ENCODE results near the gene MRPL44. TPM values are rescaled to one million over a fixed set of nuclear protein-coding genes. Genes with fewer than 3 reads are reported as not detected.
A peak's percentile ranks its signal among the peaks of the same experiment; 100 is the strongest.

The MRPL44 gene
- total and polyA plus RNA-seq, 8 donors, result 0.87 to 80.8 (median 17.9) TPM

- peak overlapping the region in 1 of 5 donors; percentile 36 for H3K27ac ChIP-seq
- intact Hi-C loops (cut with DNase I; ENCODE audit: low total_unique reads), result no loop called here
- no peak for DNase-seq
Measured at GRCh38 chr2:223952280-223952968, 4.8 kb upstream of the MRPL44 start.

GRCh38 chr2:223954401-223954800, 2.9 kb upstream of the MRPL44 start:
- TF ChIP-seq EP300 (IDR thresholded peaks at IDR 0.05), result no peak
- TF ChIP-seq, protein P1, sequence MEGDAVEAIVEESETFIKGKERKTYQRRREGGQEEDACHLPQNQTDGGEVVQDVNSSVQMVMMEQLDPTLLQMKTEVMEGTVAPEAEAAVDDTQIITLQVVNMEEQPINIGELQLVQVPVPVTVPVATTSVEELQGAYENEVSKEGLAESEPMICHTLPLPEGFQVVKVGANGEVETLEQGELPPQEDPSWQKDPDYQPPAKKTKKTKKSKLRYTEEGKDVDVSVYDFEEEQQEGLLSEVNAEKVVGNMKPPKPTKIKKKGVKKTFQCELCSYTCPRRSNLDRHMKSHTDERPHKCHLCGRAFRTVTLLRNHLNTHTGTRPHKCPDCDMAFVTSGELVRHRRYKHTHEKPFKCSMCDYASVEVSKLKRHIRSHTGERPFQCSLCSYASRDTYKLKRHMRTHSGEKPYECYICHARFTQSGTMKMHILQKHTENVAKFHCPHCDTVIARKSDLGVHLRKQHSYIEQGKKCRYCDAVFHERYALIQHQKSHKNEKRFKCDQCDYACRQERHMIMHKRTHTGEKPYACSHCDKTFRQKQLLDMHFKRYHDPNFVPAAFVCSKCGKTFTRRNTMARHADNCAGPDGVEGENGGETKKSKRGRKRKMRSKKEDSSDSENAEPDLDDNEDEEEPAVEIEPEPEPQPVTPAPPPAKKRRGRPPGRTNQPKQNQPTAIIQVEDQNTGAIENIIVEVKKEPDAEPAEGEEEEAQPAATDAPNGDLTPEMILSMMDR (IDR thresholded peaks at IDR 0.05), result no peak
- TF ChIP-seq POLR2AphosphoS5 (IDR thresholded peaks at IDR 0.05), result no peak
- TF ChIP-seq POLR2A (IDR thresholded peaks at IDR 0.05), result no peak
- no peak for DNase-seq
- H3K27ac ChIP-seq, result no peak overlapping the region
- H3K36me3 ChIP-seq, result no peaks in the 10 kb centered on the region
- peaks cover 14 to 31% (median 20%) of the 10 kb centered on the region in 4 donors for H3K4me1 ChIP-seq
- 79 to 91% (median 87%) methylated on average over 3 of the region's 3 CpGs for WGBS, 5 donors
- no peak overlapping the region for H3K4me3 ChIP-seq
- intact Hi-C loops (cut with DNase I; ENCODE audit: low total_unique reads), result no loop called here
- H3K27me3 ChIP-seq, result no peaks in the 10 kb centered on the region
- H3K9me3 ChIP-seq, result no peaks in the 10 kb centered on the region

More at GRCh38 chr2:223952280-223952968, 4.8 kb upstream of the MRPL44 start:
- Histone ChIP-seq H3K4me1 (peaks cover 0 to 28% (median 11%) of the 10 kb centered on the region in 4 donors), H3K9me3 (no peaks in the 10 kb centered on the region), H3K27me3 (no peaks in the 10 kb centered on the region), H3K4me3 (no peak overlapping the region), H3K36me3 (no peaks in the 10 kb centered on the region)
- TF ChIP-seq EP300 (IDR thresholded peaks at IDR 0.05) (no peak), POLR2A (IDR thresholded peaks at IDR 0.05) (no peak)
- TF ChIP-seq, protein P1 (IDR thresholded peaks at IDR 0.05), result no peak
- 76 to 85% (median 82%) methylated on average over 6 of the region's 6 CpGs for WGBS, 5 donors

DNA sequence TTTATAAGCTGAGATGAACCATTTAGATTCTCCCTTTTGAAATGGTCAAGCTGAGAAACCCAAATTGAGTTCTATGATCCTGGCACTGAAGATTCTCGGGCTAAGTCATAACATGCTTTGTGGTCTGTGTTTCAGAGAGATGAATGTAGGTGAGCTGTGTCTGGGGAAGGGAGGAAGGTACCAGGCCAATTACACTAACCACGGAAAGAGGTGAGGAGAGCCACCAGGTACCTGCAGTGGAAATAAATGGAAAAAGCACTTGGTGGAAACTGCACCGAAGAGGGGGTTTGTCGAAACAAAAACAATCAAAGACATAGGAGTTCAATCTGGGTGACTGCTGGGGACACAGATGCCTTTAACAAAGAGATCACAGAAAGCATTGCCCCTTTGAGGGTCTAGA, 963 bp upstream of the MRPL44 start:
- DNase-seq, result no peak
- TF ChIP-seq POLR2A (IDR thresholded peaks at IDR 0.05) (no peak), EP300 (IDR thresholded peaks at IDR 0.05) (no peak), POLR2AphosphoS5 (IDR thresholded peaks at IDR 0.05) (no peak)
- TF ChIP-seq, protein P1 (IDR thresholded peaks at IDR 0.05), result no peak
- 83 to 93% (median 89%) methylated on average over 4 of the region's 4 CpGs for WGBS, 5 donors
- peaks cover 0 to 16% (median 12%) of the 10 kb centered on the region in 4 donors for H3K36me3 ChIP-seq
- H3K4me1 ChIP-seq, result peaks cover 33 to 43% (median 39%) of the 10 kb centered on the region in 4 donors
- no peak overlapping the region for H3K4me3 ChIP-seq
- H3K27ac ChIP-seq, result peak overlapping the region in 4 of 5 donors; percentile 83 to 93 (median 86)
- H3K27me3 ChIP-seq, result no peaks in the 10 kb centered on the region
- intact Hi-C loops (cut with DNase I; ENCODE audit: low total_unique reads), result no loop called here
- no peaks in the 10 kb centered on the region for H3K9me3 ChIP-seq

- Histone ChIP-seq H3K4me3 (peak overlapping the region in 2 of 4 donors; percentile 74 to 98), H3K36me3 (peaks cover 0 to 37% (median 25%) of the 10 kb centered on the region in 4 donors), H3K9me3 (no peaks in the 10 kb centered on the region), H3K27me3 (no peaks in the 10 kb centered on the region), H3K4me1 (peaks cover 37 to 76% (median 60%) of the 10 kb centered on the region in 4 donors), H3K27ac (no peak overlapping the region)
- DNase-seq, result peak in 1 of 2 donors; percentile 29
- no peak for TF ChIP-seq EP300 (IDR thresholded peaks at IDR 0.05)
- TF ChIP-seq POLR2AphosphoS5 (IDR thresholded peaks at IDR 0.05), result no peak
- TF ChIP-seq, protein P1 (IDR thresholded peaks at IDR 0.05), result no peak
- no peak for TF ChIP-seq POLR2A (IDR thresholded peaks at IDR 0.05)
- intact Hi-C loops (cut with DNase I; ENCODE audit: low total_unique reads), result no loop called here
- 34 to 41% (median 40%) methylated on average over 5 of the region's 5 CpGs for WGBS, 5 donors
Measured at GRCh38 chr2:223959688-223960087, 2.4 kb downstream of the MRPL44 start.

Measured in stomach (tissue), 9 donors.